ENCODE measurements around the gene NAV2.
A peak's percentile ranks its signal among the peaks of the same experiment; 100 is the strongest.

Gene NAV2

GRCh38 chr11:20048246-20048645 lies 335.6 kb downstream of the NAV2 start:
- no peak for DNase-seq

GRCh38 chr11:20048707-20049106 lies 336.1 kb downstream of the NAV2 start:
- DNase-seq = no peak

GRCh38 chr11:20049231-20049630 lies 336.6 kb downstream of the NAV2 start:
- no peak for DNase-seq

DNA sequence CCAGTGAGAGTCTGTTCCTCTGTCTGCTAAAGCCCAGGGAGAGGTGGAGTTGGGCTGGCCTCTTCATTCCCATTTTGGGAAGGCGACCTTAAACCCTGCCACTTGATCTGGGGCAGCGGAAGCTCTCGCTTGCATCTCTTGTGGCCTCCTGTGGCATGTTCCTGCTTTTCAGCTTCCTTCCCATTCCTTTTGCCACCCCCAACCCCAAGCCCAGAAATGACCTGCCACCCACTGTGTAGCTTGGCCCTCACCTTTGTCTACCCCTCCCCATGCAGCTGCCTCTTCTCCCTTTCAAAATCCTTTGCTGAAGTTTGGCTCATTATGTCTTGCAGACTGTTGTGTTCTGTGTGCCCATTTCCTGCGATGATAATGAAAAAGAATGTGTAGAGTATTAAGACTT lies 337.4 kb downstream of the NAV2 start:
- no peak for DNase-seq

DNA sequence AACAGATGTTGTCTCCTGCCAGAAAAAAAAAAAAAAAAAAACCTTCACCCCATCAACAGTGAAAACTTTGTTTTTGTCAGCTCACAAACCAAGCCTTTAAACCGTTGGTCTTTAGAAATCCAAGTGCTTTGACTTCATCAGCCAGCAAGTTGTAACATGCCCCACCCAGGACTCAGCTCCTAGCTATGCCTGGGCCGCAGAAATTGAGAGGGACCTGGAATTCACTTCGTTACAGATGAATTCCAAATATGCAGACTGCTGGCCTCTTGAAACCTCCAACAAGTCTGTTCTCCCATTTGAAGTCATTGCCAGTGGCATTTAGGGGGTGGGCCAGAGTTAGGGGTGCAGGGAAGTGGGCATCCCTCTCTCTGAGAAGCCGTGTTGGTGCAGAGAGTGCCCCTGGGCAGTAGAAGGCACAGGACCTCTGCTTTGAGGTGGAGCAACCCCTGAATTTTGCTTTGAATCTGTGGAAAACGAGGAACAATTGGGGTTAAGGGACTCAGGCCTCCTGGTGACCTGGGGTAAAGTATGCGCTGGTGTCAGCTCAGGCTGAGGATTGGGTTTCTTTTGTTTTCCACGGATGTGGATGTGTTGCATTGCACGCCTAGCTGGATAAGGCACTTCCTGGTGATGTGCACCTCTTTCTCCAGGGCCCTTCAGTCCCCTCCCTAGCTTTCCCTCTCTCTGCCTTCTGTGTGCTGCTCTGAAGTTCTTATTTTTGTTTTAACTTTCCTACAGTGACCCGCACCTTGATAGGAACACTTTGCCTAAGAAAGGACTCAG lies 338.1 kb downstream of the NAV2 start:
- DNase-seq = no peak

- no peak for DNase-seq
Observed at GRCh38 chr11:20051469-20052399, 339.1 kb downstream of the NAV2 start.

DNA sequence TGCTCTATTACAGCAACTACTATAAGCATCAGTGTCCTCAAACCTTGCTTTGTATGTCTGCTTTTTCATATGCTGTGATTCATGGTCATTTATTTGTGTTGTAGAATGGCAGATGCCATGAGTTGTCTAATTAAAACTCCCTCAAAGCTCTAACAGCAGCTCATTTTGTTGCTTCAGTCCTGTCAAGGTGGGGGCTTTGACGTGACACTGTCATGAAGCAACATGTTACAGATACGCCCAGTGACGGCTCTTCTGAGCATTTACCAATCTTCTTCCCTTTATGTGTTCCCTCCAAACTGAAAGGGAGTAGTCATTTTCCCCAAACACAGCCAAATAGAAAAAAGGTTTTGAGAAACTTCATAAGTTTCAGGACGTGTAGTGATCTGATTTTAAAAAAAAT lies 340.9 kb downstream of the NAV2 start:
- no peak for DNase-seq

DNA sequence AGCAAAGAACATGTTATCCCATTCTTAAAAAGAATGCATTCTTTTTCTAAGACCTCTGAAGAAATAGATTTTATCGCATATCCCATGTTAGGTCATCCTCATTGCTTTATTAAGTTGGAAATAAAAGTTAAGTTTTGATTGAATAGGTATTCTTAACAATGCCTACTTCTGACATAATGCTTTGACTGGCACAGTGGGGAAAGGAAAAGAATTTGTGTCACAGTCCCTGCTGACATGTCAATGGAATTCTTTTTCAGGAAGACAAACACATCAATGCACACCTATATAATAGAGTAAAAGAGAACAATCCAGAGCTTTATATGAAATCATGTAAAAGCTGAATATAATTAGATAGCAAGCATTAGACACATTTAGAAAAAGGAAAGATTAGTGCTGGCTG lies 341.9 kb downstream of the NAV2 start:
- no peak for DNase-seq

- no peak for DNase-seq
Observed at GRCh38 chr11:20055312-20055711, 342.7 kb downstream of the NAV2 start.

DNA sequence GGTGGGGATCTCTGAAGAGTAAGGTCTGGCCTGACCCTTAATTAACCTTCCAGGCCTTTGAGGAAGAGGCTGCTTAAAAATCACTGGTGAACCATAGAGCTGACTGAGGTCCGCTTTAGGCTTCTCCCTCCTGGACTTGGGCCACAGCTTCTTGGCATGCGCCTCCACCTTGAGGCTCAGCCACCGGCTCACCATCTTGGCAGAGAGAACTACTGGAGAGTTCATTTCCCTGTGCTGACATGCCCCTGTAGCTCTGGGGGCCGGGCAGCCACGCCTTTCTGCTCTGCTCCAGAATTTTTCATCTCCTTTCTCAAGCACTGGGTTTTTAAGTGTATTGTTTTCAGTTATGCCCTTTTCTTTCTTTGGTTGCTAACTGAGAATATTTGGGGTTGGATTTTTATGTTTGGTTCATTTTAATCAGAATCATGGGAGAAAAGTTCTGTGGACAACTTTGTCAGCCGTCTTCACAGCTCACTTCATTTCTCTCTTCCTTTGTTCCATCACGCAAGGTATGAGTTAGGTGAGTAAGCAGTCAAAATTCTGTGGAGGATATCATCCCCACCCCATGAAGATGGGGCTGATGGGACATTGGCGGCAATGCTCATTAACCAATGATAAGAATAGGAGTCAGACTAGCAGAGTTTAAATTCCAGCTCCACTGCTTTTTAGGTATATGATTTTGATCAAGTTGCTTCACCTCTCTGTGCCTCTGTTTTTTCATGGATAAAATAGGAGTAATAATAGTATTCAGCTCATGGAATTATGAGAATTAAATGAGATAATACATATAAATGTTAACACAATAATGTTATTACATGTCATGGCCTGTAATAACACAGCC lies 343.7 kb downstream of the NAV2 start:
- no peak for DNase-seq

DNA sequence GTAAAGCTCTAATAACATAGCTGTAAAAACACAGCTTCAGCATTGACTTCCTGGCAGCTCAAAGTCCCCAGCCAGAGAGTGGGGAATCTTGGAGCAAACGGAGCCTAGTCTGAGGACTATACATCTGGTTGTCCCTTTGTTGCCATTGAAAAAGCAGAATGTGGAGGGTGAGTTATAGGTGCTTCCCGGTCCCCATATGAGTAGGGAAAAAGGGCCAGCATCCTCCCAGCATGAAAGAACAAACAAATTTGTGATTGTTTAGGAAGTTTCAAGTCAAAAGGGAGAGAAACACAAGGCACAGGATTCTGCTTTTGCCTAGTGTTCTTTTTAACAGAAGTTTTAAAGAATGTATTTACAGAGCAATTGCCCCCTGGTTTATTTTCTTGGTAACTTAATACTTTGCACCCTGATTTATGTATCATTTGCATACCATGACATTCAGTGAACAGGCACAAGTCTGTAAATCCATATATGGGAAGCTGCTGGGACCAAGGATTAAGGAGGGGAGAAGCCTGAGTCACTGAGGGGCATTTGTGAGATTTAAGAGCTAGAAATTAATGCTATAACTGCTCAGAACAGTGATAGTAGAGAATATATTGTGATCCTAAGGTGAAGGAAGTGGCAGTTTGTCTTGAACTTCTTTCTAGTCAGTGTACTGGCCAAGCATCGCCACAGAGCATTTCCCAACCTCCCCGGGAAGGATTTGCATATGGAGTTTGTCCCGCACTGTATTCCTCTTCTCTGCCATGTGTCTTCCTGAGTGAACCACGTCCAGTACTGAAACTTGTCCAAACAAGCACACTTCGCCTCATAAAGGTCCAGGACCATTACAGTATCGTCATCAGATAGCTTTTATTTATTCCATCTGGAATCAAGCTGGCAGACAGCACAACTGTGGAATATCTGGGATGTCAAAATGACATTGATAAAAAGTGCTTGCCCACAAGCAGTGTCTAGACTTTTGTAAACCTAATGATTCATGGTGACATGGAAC lies 344.6 kb downstream of the NAV2 start:
- DNase-seq = no peak

DNA sequence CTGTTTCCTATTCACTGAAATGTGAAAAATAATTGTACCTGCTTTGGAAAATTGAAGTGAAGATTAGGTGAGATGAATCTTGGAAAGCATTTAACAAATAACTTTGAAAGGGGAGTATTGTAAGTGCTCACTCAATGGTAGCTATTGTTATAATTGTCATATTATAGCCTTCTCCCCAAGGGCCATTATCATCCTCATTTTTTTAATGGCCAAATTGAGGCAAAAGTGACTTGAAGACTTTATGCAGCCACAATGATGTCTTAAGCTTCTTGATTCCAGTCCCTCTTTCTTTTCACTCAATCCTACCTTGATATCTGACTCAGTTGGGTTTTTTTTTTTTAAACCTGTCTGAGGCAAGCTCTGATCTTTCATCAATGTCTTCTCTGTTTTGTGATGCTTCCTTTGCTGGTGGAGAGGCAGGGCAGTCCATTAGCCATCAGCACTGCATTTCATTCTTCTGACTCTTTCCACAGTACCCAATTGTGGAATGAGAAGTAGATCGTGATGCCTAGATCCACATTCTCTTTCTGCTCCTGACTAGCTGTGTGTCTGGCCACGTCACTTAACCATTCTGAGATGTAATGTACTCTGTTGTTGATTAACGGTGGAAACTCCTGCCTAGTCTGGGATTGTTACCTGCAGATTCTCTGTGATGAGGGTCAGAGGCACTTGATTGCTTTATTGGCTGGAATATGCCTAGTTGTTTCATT lies 346.3 kb downstream of the NAV2 start:
- no peak for DNase-seq

GRCh38 chr11:20059587-20060021 lies 347.0 kb downstream of the NAV2 start:
- no peak for DNase-seq

DNA sequence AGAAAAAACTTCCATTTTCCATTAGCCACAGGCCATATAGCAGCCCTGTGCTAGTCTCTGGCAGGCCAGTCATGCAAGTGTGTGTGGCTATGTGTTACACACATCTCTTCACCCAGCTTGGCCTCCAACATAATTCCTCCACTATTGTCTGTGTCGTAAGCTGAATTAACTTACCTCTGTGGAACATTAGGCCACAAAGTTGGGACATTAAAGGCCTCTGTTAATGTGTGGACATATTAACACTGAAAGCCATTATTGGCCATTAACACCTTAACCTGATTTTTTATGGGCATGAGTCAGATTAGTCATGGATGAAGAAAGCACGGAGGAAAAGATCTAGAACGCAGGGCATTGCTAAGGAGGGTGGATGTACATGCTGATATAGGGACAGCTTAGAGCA lies 347.5 kb downstream of the NAV2 start:
- DNase-seq = no peak

GRCh38 chr11:20060647-20061205 lies 348.1 kb downstream of the NAV2 start:
- DNase-seq = no peak

- DNase-seq = no peak
Observed at GRCh38 chr11:20061776-20062175, 349.1 kb downstream of the NAV2 start.

- no peak for DNase-seq
Observed at GRCh38 chr11:20064961-20065405, 352.3 kb downstream of the NAV2 start.

GRCh38 chr11:20065406-20065805 lies 352.8 kb downstream of the NAV2 start:
- DNase-seq = no peak

GRCh38 chr11:20066013-20066782 lies 353.6 kb downstream of the NAV2 start:
- DNase-seq = peak; percentile 63

GRCh38 chr11:20066783-20067156 lies 354.1 kb downstream of the NAV2 start:
- DNase-seq = no peak
